GM19193 (cell line): ENCODE measurements around the gene FAM221B.

Experiments
- POLR2A ChIP-seq: IDR thresholded peaks from 4 replicates; pipeline ENCODE4 v1.6.1; 2011; ENCODE audit not compliant: insufficient read depth, insufficient read length; ENCODE audit errors: extremely low read depth

FAM221B gene

DNA sequence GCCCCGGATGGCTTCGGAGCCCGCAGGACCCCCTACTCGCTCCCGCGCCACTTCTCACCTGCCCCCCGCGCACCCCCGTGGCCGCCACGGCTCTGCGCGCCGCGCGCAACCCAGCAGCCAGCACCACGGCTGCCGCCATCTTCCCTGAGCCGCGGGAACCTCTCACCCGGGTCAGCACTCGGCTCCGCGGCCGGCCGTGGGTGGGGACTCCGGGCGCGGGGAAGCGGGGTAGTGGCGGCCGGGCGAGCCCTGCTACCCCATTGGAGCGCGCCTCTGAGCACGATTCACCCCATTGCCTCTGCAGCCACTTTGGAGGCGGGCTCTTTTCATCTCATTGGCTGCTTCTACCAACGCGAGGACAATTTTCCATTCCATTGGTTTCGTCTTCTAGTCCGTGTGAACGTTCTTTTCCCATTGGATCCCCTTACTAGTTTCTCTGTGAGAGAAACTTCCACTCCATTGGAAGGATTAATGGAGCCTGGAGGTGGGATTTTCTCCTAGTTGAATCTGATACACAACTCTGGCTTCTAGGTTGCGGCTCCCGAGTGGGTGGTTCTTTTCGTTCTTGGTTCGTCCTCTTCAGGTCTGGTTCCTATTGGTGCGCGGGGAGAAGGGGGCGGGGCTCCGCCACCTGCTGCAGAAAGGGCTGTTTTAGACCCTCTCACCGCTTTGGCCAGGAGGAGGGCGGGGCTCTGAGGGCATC is 13.5 kb downstream of the FAM221B start, which contains the start of gene HINT2:
Gene HINT2 (minus strand): TSS at position 202 of the 703 bp plus-strand sequence. CDS start 63 bp downstream, at position 139.
- peak; percentile 95 for TF ChIP-seq POLR2A

GRCh38 chr9:35814106-35814840 is 14.3 kb downstream of the FAM221B start:
- no peak for TF ChIP-seq POLR2A

DNA sequence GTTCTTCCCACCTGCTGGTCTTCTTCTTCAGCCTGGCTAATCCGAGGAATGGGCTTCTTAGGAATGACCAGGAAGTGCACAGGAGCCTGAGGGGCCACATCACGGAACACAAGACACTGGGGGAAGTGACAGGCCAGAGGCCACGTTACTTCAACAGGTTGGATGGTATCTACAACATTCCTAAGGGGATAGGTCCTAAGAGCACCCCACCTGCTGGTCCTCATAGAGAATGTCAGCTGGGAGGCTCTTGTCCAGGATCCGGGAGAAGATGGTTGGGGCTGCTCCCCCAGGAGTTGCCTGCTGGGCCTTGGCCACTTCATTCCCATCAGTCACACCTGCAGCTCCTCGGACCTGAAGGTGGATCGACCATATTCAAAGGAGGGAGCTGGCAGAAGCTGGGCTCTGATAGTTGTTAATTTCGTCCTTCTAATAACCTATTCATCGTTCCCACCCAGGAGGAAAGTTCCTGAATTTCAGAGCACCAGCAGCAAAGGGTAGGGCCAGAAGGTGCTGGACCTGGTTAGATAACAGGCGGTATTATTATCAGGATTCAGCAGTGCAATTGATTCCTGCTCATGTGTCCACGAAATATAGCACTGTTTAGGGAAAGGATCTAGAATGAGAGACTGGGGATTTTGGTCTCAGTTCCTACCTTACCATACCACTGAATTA is 15.0 kb downstream of the FAM221B start:
- no peak for TF ChIP-seq POLR2A

DNA sequence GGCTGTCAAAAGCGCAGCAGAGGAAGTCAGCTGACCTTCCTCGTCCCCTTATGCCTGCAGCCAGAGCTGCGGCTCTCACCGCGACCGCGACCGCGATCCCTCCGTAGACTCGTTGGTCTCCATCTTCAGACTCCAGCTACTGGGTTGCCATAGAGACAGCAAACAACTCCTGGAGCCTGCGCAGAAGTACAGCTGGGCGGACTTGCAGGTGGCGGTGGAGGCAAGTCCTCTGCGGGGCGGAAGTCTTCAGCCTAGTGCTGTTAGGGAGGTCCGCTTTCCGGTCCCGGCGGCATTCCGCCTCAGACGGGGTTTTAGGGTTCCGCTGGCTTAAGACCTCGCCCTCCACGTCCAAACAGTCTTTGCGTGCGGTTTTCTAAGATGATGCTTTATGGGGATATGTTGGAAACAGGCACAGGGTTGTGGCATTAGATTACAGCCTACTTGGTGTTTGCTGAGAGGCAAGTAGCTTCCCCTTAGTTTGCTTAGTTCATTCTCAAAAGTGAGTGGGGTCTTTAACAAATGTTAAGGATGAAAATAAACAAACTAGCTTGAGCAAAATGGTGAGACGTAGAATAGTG is 16.4 kb downstream of the FAM221B start, which contains the start of gene SPAG8:
Gene SPAG8 (minus strand): TSS at position 238 of the 578 bp plus-strand sequence. CDS start 115 bp downstream, at position 123.
- peak; percentile 61 for TF ChIP-seq POLR2A

GRCh38 chr9:35811381-35812024 is 17.0 kb downstream of the FAM221B start:
- TF ChIP-seq POLR2A, result no peak

GRCh38 chr9:35810122-35810521 is 18.4 kb downstream of the FAM221B start:
- no peak for TF ChIP-seq POLR2A

GRCh38 chr9:35808433-35808832 is 20.1 kb downstream of the FAM221B start:
- TF ChIP-seq POLR2A, result no peak

DNA sequence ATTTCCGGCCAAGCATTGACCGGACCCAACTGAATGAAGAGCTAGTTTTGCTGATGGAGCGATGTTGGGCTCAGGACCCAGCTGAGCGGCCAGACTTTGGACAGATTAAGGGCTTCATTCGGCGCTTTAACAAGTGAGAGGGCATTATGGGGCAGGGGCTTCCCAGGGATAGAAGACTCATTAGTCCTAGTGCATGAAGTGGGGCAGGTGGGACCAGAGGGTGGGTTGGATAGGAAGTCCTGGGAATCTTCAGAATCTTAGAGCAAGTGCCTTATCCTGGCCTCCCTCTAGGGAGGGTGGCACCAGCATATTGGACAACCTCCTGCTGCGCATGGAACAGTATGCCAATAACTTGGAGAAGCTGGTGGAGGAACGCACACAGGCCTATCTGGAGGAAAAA is 22.4 kb downstream of the FAM221B start:
- TF ChIP-seq POLR2A, result no peak

DNA sequence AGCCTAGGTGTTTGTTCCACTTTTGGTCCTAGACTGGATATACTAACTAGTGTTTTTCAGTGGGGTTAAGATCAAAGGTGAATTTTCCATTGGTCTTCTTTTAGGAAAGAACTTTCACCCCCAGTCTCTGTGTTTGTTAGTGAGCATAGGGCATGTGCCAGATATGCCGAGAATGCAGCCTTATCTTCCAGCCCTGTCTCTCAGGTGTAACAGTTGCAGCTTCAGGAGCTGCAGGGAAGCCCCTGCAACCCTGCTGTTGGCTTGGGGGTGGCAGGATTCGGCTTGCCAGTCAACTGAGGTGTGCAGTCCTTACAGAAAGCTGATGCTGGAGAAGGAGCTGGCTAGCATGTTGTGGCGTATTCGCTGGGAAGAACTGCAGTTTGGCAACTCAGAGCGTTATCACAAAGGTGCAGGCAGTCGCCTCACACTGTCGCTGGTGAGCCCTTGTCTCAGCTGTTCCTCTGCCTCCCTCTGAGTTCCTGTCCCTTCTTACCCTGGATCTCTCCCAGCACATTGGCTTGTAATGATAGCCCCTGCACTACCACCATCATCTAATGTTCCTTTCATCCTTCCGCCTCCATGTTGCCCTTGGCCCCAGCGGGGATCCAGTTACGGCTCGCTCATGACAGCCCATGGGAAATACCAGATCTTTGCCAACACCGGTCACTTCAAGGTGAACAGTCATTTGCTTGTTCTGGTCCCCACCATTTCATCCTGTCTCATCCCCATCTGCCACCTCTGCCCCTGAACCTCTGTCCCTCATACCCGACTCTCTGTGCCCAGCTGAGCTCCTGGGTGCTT is 27.0 kb downstream of the FAM221B start:
- no peak for TF ChIP-seq POLR2A

- TF ChIP-seq POLR2A, result no peak
Measured at GRCh38 chr9:35800530-35800929, 28.0 kb downstream of the FAM221B start.

DNA sequence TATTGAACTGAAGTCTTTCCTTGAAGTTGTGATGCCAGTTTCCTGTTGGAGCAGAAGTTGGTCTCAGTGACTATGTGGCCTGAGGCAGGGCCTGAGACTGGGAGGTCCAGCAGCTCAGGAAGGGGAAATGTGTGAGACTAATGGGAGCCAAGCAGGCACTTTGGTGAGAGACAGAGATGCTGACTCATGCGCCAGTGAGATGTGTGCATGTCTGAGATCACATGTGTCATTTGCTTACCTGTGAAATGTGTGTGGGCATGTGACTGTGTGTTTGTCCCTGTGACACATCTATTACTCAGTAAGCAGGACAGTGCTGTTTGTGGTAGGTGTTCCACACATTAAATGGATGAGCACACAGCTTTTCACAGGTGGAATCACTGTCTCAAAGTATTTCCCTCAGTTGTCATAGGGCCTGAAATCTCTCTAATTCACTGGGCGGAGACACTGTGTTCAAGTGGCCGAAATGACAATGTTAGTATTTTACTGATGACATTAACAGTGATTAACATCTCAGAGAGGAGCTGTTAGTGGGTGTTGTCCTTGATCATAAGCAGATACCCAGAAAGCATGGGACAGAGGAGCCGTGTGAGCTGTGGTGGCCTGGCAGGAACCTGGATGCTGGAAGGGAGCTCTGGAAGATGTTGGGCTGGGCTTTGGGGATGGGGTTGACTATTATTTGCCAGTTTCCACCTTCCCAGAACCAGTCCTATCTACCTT is 29.7 kb downstream of the FAM221B start:
- no peak for TF ChIP-seq POLR2A

GRCh38 chr9:35797311-35798109 is 31.0 kb downstream of the FAM221B start:
- TF ChIP-seq POLR2A, result no peak
